Upper lobe of left lung (tissue), 4 donors: ENCODE data around the gene RABGAP1.

ENCODE experiments used
- POLR2AphosphoS5 ChIP-seq, 2 donors: sonication (generic); formaldehyde crosslinking; IDR thresholded peaks; one replicate each; pipeline ENCODE4 v1.5.1; 2017; ENCODE audit warnings: antibody characterized with exemption in 2 of 2
- TF ChIP-seq, protein P1 (sequence below), 6 experiments: fragments of 450-650 bp in 4 of 6; fragments of 200-600 bp in 2 of 6; sonication (generic) in 2 of 6; IDR thresholded peaks; one replicate each; pipeline ENCODE4 v1.5.1; 2016 to 2019; ENCODE audit warnings: antibody characterized with exemption in 6 of 6

DNA sequence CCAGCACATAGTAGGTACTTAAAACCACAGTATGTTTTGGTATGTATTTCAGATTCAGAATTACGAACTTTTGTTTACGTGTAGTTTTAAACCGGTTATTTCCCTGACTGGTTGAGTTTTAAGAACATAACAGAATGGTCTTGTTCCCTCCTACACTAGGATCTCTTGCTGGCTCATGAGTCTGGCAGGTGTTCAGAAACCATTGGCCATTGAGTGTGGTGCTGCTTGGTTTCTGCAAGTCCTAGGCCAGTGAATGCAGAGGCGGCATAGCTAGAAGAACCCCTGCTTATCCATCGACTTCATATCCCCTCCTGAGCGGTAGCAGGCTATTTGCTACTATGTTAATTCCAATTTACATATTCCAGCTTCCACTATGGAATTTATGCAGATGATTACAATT is 158.2 kb downstream of the RABGAP1 start:
- no peak for TF ChIP-seq POLR2AphosphoS5 (IDR thresholded peaks at IDR 0.05)
- TF ChIP-seq, protein P1, sequence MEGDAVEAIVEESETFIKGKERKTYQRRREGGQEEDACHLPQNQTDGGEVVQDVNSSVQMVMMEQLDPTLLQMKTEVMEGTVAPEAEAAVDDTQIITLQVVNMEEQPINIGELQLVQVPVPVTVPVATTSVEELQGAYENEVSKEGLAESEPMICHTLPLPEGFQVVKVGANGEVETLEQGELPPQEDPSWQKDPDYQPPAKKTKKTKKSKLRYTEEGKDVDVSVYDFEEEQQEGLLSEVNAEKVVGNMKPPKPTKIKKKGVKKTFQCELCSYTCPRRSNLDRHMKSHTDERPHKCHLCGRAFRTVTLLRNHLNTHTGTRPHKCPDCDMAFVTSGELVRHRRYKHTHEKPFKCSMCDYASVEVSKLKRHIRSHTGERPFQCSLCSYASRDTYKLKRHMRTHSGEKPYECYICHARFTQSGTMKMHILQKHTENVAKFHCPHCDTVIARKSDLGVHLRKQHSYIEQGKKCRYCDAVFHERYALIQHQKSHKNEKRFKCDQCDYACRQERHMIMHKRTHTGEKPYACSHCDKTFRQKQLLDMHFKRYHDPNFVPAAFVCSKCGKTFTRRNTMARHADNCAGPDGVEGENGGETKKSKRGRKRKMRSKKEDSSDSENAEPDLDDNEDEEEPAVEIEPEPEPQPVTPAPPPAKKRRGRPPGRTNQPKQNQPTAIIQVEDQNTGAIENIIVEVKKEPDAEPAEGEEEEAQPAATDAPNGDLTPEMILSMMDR (IDR thresholded peaks at IDR 0.05), result no peak
